Measurements from ENCODE around the gene MRPS17.

The MRPS17 gene

GRCh38 chr7:55964261-55965099 is 12.8 kb downstream of the MRPS17 start, which contains the start of gene NIPSNAP2:
NIPSNAP2 (plus strand) TSS chr7:55964585; CDS start chr7:55964610, 25 bp downstream.
- H3K4me3 ChIP-seq (ENCODE audit: low read length), result peak within 1 kb of the TSS; percentile 76
- no peak for TF ChIP-seq CTCF (conservative IDR thresholded peaks at IDR 0.05; ENCODE audit: low read depth, low read length)
- no peak for DNase-seq (ENCODE audit: low read depth)

- no peak for TF ChIP-seq CTCF (conservative IDR thresholded peaks at IDR 0.05; ENCODE audit: low read depth, low read length)
- peak overlapping the region; percentile 76 for H3K4me3 ChIP-seq (ENCODE audit: low read length)
- DNase-seq (ENCODE audit: low read depth), result no peak
Measured at GRCh38 chr7:55965100-55965470, 13.4 kb downstream of the MRPS17 start.

GRCh38 chr7:55965805-55966421 is 14.2 kb downstream of the MRPS17 start:
- H3K4me3 ChIP-seq (ENCODE audit: low read length), result peak overlapping the region; percentile 1
- DNase-seq (ENCODE audit: low read depth), result no peak
- no peak for TF ChIP-seq CTCF (conservative IDR thresholded peaks at IDR 0.05; ENCODE audit: low read depth, low read length)

- no peak for TF ChIP-seq CTCF (conservative IDR thresholded peaks at IDR 0.05; ENCODE audit: low read depth, low read length)
- DNase-seq (ENCODE audit: low read depth), result no peak
- H3K4me3 ChIP-seq (ENCODE audit: low read length), result no peak overlapping the region
Measured at GRCh38 chr7:55966851-55967250, 15.2 kb downstream of the MRPS17 start.

- no peak for DNase-seq (ENCODE audit: low read depth)
- H3K4me3 ChIP-seq (ENCODE audit: low read length), result no peak overlapping the region
- TF ChIP-seq CTCF (conservative IDR thresholded peaks at IDR 0.05; ENCODE audit: low read depth, low read length), result no peak
Measured at GRCh38 chr7:55969391-55969790, 17.7 kb downstream of the MRPS17 start.

GRCh38 chr7:55970561-55970960 is 18.9 kb downstream of the MRPS17 start:
- DNase-seq (ENCODE audit: low read depth), result no peak
- no peak for TF ChIP-seq CTCF (conservative IDR thresholded peaks at IDR 0.05; ENCODE audit: low read depth, low read length)
- no peak overlapping the region for H3K4me3 ChIP-seq (ENCODE audit: low read length)

GRCh38 chr7:55970978-55971377 is 19.3 kb downstream of the MRPS17 start:
- H3K4me3 ChIP-seq (ENCODE audit: low read length), result no peak overlapping the region
- no peak for TF ChIP-seq CTCF (conservative IDR thresholded peaks at IDR 0.05; ENCODE audit: low read depth, low read length)
- DNase-seq (ENCODE audit: low read depth), result no peak

Data from retinal pigment epithelial cell (primary cell).